Fibroblast of villous mesenchyme (primary cell): ENCODE results near the gene FAM9A. TPM values are rescaled to one million over a fixed set of nuclear protein-coding genes. Genes with fewer than 3 reads are reported as not detected.

Experiments
- DNase-seq: peaks from one replicate; pipeline ENCODE4 v3.0.0-alpha.2; 2010; ENCODE audit warnings: low read depth
- H3K4me3 ChIP-seq: 2 replicates; pipeline ENCODE4 v1.5.1; 2011; ENCODE audit warnings: low read depth, mild to moderate bottlenecking, low read length
- total RNA-seq: library from RNA; depleted of rRNA; stranded (reverse); fragments of >200 nt; gene quantifications from 2 replicates; pipeline ENCODE4 v1.2.3, GENCODE V29; 2012
- TF ChIP-seq, protein P1 (sequence below): IDR thresholded peaks from 2 replicates; pipeline ENCODE4 v1.5.1; 2012; ENCODE audit warnings: low read depth, mild to moderate bottlenecking, low read length; ENCODE audit not compliant: insufficient read depth

Gene FAM9A
- total RNA-seq, 1 donor: not detected

DNA sequence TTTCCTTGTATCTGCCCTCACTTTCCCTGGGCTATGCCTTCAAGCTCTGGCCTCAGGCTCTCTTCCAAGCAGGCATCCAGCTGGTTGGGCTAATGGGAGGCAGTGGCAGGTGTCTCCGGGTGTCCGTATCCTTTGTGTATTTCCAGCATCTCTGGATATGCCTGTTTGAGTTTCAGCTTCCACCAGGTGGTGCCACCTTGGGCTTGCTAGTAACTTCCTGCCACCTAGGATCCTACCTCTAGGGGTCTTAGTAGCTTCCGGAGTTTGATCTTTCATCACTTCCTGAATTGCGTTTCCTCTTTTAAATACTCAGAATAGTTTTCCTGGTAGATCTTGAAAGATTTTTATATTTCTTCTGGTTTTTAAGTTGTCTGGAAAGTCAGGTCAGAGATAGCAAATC, 46.1 kb downstream of the FAM9A start:
- TF ChIP-seq, protein P1, sequence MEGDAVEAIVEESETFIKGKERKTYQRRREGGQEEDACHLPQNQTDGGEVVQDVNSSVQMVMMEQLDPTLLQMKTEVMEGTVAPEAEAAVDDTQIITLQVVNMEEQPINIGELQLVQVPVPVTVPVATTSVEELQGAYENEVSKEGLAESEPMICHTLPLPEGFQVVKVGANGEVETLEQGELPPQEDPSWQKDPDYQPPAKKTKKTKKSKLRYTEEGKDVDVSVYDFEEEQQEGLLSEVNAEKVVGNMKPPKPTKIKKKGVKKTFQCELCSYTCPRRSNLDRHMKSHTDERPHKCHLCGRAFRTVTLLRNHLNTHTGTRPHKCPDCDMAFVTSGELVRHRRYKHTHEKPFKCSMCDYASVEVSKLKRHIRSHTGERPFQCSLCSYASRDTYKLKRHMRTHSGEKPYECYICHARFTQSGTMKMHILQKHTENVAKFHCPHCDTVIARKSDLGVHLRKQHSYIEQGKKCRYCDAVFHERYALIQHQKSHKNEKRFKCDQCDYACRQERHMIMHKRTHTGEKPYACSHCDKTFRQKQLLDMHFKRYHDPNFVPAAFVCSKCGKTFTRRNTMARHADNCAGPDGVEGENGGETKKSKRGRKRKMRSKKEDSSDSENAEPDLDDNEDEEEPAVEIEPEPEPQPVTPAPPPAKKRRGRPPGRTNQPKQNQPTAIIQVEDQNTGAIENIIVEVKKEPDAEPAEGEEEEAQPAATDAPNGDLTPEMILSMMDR: no peak
- no peak for DNase-seq
- H3K4me3 ChIP-seq: no peak overlapping the region

DNA sequence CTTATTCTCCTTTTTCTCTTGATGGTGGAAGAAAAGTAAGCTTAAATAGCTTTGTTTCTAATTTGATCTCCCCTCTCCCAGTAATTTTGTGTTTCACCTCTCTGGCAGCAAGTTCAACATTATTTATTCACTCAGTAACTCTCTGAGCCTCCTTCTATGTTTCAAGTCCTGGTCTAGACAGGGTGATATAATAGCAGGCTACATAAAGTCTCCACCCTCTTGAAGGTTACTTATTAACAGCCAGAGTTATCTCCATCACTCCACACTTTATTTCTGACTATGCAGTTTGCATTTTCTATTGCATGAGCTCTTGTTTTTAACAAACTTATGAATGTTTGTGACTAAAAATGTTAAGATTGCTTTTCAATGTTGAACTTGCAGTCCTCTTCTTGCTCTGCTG, 51.5 kb downstream of the FAM9A start:
- TF ChIP-seq, protein P1: no peak
- DNase-seq: no peak
- no peak overlapping the region for H3K4me3 ChIP-seq

DNA sequence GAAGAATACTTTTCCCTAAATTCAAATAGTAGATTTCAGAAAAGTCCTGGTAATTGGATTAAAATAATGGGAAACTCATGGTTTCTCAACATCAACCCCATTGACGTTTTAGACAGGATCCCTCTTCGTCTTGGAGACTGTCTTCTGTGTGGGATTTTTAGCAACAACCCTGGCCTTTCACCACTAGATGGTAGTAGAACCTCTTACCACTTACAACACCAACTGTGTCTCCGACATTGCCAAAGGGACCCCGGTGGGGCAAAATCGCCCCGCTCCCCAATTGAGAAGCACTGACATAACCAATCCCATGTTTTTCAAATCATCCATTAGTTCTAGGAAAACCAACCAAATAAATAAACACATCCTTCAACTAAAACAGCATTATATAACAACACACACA, 52.3 kb downstream of the FAM9A start:
- H3K4me3 ChIP-seq: no peak overlapping the region
- peak; percentile 32 for DNase-seq
- TF ChIP-seq, protein P1: peak; percentile 55

DNA sequence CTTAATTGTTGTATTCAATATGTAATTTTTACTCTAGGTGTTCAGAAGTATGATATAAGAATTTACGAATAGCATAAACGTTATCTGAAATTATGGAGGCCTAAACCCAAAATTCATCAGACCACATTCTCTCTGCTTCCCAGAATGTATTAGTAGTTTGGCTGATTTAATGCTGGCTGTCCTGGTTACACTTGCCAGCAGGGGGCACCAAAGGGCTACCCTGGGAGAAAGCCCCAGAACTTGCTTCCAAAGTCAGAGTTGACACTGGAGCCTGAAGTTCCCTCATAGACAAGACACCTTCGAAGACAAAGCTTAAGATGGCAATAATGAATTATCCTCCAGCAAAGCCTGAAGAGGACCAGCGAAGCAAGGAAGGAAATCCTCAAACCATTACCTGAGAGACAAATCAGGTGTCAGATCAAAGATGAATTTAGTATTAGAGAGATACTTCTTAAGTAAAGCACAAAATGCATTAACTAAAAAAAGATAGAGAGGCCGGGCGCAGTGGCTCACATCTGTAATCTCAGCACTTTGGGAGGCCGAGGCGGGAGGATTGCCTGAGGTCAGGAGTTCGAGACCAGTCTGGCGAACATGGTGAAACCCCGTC, 58.0 kb downstream of the FAM9A start:
- TF ChIP-seq, protein P1: peak; percentile 71
- H3K4me3 ChIP-seq: no peak overlapping the region
- peak; percentile 30 for DNase-seq

- no peak overlapping the region for H3K4me3 ChIP-seq
- TF ChIP-seq, protein P1: no peak
- DNase-seq: no peak
Observed at GRCh38 chrX:8741981-8742380, 59.2 kb downstream of the FAM9A start.

Other genes with a start within 250 kb of the FAM9A start
- 1.7 and 1.9 TPM in 2 replicates for gene ANOS1, start 69.2 kb downstream of the FAM9A start, total RNA-seq
- gene FAM9B, start 232.7 kb upstream of the FAM9A start, total RNA-seq: not detected in 2 replicates